AG20443 (cell line): ENCODE results near the gene SH3GL1.
A peak's percentile ranks its signal among the peaks of the same experiment; 100 is the strongest.

ENCODE experiments used
- DNase-seq: peaks from one replicate; pipeline ENCODE4 v3.0.0; 2012; ENCODE audit warnings: low spot score, mixed read lengths

Gene SH3GL1

GRCh38 chr19:4396949-4397783, 3.2 kb downstream of the SH3GL1 start:
- DNase-seq = no peak

GRCh38 chr19:4393947-4394590, 6.3 kb downstream of the SH3GL1 start:
- DNase-seq = peak; percentile 73

- peak; percentile 56 for DNase-seq
Observed at GRCh38 chr19:4391701-4392483, 8.5 kb downstream of the SH3GL1 start.

- no peak for DNase-seq
Observed at GRCh38 chr19:4391306-4391693, 9.0 kb downstream of the SH3GL1 start.

- DNase-seq = no peak
Observed at GRCh38 chr19:4390567-4391305, 9.6 kb downstream of the SH3GL1 start.

GRCh38 chr19:4390017-4390566, 10.3 kb downstream of the SH3GL1 start:
- DNase-seq = no peak

GRCh38 chr19:4389511-4390016, 10.8 kb downstream of the SH3GL1 start:
- DNase-seq = no peak

- DNase-seq = no peak
Observed at GRCh38 chr19:4389064-4389375, 11.3 kb downstream of the SH3GL1 start.

- no peak for DNase-seq
Observed at GRCh38 chr19:4388337-4389063, 11.8 kb downstream of the SH3GL1 start.

- no peak for DNase-seq
Observed at GRCh38 chr19:4386041-4386782, 14.1 kb downstream of the SH3GL1 start.

GRCh38 chr19:4385291-4386040, 14.9 kb downstream of the SH3GL1 start:
- no peak for DNase-seq

- no peak for DNase-seq
Observed at GRCh38 chr19:4380254-4380727, 20.1 kb downstream of the SH3GL1 start.

- DNase-seq = no peak
Observed at GRCh38 chr19:4379383-4380253, 20.7 kb downstream of the SH3GL1 start.

GRCh38 chr19:4378886-4379285, 21.5 kb downstream of the SH3GL1 start:
- DNase-seq = no peak

- DNase-seq = no peak
Observed at GRCh38 chr19:4376991-4377781, 23.2 kb downstream of the SH3GL1 start.

GRCh38 chr19:4376671-4376990, 23.7 kb downstream of the SH3GL1 start:
- DNase-seq = no peak

GRCh38 chr19:4376028-4376670, 24.2 kb downstream of the SH3GL1 start:
- DNase-seq = no peak
